Uterus (tissue), 2 donors: ENCODE results near the gene DDX25.

Experiments used
- POLR2A ChIP-seq, 2 donors: fragments of 450-650 bp; IDR thresholded peaks; one replicate each; pipeline ENCODE4 v1.6.1; 2016; ENCODE audit warnings: antibody characterized with exemption in 2 of 2, mild to moderate bottlenecking in 1 of 2, moderate library complexity in 1 of 2
- TF ChIP-seq, protein P1 (sequence below), 4 experiments: fragments of 200-600 bp in 2 of 4; fragments of 450-650 bp in 2 of 4; sonication (generic) in 2 of 4; IDR thresholded peaks; one replicate each; pipeline ENCODE4 v1.5.1; 2016 to 2019; ENCODE audit warnings: antibody characterized with exemption in 4 of 4, mild to moderate bottlenecking in 2 of 4, moderate library complexity in 1 of 4

DNA sequence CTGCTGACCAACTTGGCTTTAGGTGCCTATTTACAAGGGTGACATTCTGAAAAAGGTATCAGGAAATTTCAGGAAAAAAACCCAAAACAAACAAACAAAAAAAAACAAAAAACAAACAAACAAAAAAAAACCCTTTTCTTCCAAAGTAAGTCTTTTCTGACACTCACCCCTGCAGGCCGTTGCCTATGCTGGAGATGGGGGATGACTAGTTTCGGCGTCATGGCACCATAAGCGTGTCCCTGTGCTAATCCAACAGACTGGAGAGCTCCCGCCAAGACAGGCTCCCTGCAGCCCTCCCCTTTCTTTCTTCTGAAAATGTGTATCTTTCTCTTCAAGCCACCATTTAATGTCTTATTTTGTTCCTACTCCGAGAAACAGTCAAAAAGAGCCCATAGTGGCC, 55.2 kb downstream of the DDX25 start:
- TF ChIP-seq, protein P1, sequence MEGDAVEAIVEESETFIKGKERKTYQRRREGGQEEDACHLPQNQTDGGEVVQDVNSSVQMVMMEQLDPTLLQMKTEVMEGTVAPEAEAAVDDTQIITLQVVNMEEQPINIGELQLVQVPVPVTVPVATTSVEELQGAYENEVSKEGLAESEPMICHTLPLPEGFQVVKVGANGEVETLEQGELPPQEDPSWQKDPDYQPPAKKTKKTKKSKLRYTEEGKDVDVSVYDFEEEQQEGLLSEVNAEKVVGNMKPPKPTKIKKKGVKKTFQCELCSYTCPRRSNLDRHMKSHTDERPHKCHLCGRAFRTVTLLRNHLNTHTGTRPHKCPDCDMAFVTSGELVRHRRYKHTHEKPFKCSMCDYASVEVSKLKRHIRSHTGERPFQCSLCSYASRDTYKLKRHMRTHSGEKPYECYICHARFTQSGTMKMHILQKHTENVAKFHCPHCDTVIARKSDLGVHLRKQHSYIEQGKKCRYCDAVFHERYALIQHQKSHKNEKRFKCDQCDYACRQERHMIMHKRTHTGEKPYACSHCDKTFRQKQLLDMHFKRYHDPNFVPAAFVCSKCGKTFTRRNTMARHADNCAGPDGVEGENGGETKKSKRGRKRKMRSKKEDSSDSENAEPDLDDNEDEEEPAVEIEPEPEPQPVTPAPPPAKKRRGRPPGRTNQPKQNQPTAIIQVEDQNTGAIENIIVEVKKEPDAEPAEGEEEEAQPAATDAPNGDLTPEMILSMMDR (IDR thresholded peaks at IDR 0.05) = no peak
- TF ChIP-seq POLR2A (IDR thresholded peaks at IDR 0.05) = no peak
